Liver (tissue), 3 donors: ENCODE results near the gene TOR1AIP2.

Experiments
- CTCF ChIP-seq: fragments of 150-350 bp; IDR thresholded peaks from 2 replicates; pipeline ENCODE4 v1.5.1; 2017; ENCODE audit warnings: improper control_type of control experiment, low read depth, low read length; ENCODE audit not compliant: missing input control
- EGR1 ChIP-seq, 2 donors: IDR thresholded peaks; 2 replicates each; pipeline ENCODE4 v1.6.1; 2016 to 2018; ENCODE audit warnings: antibody characterized with exemption in 2 of 2, low read depth in 2 of 2
- FOXA1 ChIP-seq: IDR thresholded peaks from 2 replicates; pipeline ENCODE4 v1.6.1; 2016; ENCODE audit warnings: antibody characterized with exemption
- GABPA ChIP-seq, 2 donors: IDR thresholded peaks in 1 of 2; conservative IDR thresholded peaks in 1 of 2; 2 replicates each; pipeline ENCODE4 v1.6.1; 2016; ENCODE audit warnings: antibody characterized with exemption in 2 of 2, mild to moderate bottlenecking in 1 of 2, moderate library complexity in 1 of 2
- HNF4G ChIP-seq: IDR thresholded peaks from 2 replicates; pipeline ENCODE4 v1.6.1; 2016; ENCODE audit warnings: antibody characterized with exemption
- JUND ChIP-seq, 2 donors: IDR thresholded peaks; 2 replicates each; pipeline ENCODE4 v1.6.1; 2016; ENCODE audit warnings: antibody characterized with exemption in 2 of 2
- MAX ChIP-seq: IDR thresholded peaks from 2 replicates; pipeline ENCODE4 v1.6.1; 2016; ENCODE audit warnings: antibody characterized with exemption
- RAD21 ChIP-seq, 2 donors: IDR thresholded peaks; 2 replicates each; pipeline ENCODE4 v1.6.1; 2016; ENCODE audit warnings: antibody characterized with exemption in 2 of 2, mild to moderate bottlenecking in 2 of 2
- REST ChIP-seq: IDR thresholded peaks from 2 replicates; pipeline ENCODE4 v1.6.1; 2016; ENCODE audit warnings: antibody characterized with exemption, mild to moderate bottlenecking
- RXRA ChIP-seq, 2 donors: IDR thresholded peaks; 2 replicates each; pipeline ENCODE4 v1.6.1; 2017 to 2018; ENCODE audit warnings: antibody characterized with exemption in 2 of 2, mild to moderate bottlenecking in 1 of 2
- SP1 ChIP-seq: IDR thresholded peaks from 2 replicates; pipeline ENCODE4 v1.6.1; 2018; ENCODE audit warnings: antibody characterized with exemption, mild to moderate bottlenecking
- TAF1 ChIP-seq: conservative IDR thresholded peaks from 2 replicates; pipeline ENCODE4 v1.6.1; 2016; ENCODE audit warnings: antibody characterized with exemption, mild to moderate bottlenecking
- YY1 ChIP-seq: IDR thresholded peaks from 2 replicates; pipeline ENCODE4 v1.6.1; 2016; ENCODE audit warnings: antibody characterized with exemption, mild to moderate bottlenecking
- ZBTB33 ChIP-seq: IDR thresholded peaks from 2 replicates; pipeline ENCODE4 v1.6.1; 2016; ENCODE audit warnings: antibody characterized with exemption
- donor health status: healthy.
- donor health status: healthy.

- TF ChIP-seq EGR1 (IDR thresholded peaks at IDR 0.05; ENCODE audit: low read depth in 2 of 2) (no peak), JUND (IDR thresholded peaks at IDR 0.05) (no peak), MAX (no peak), CTCF (peak; percentile 1), TAF1 (no peak), REST (no peak), SP1 (no peak), ZBTB33 (no peak), YY1 (no peak), RAD21 (IDR thresholded peaks at IDR 0.05) (no peak), HNF4G (no peak), FOXA1 (no peak), GABPA (IDR thresholded peaks at IDR 0.05 in 1 of 2, conservative IDR thresholded peaks at IDR 0.05 in 1 of 2) (no peak), RXRA (IDR thresholded peaks at IDR 0.05) (peak in 1 of 2 donors; percentile 5)
Observed at GRCh38 chr1:179881642-179882252, 4.1 kb upstream of the TOR1AIP2 start.
